Prostate gland (tissue), 2 donors: ENCODE data around the gene DOP1B. TPM values are rescaled to one million over a fixed set of nuclear protein-coding genes. Genes with fewer than 3 reads are reported as not detected.
"Not testable (repeated sequence)": the region's sequence is repeated elsewhere in the genome, so short reads cannot be mapped to it uniquely, and the experiment has no call there.

Source experiments
- DNase-seq: peaks from one replicate; pipeline ENCODE4 v3.0.0-alpha.2; 2019; ENCODE audit warnings: low spot score
- H3K27ac ChIP-seq, 2 donors: fragments of 200-600 bp; sonication (generic); 2 replicates each; pipeline ENCODE4 v1.5.1; 2017 to 2019
- H3K27me3 ChIP-seq: fragments of 200-600 bp; sonication (generic); replicated peaks from 2 replicates; pipeline ENCODE4 v1.5.1; 2019; ENCODE audit not compliant: insufficient read depth
- H3K36me3 ChIP-seq, 2 donors: fragments of 200-600 bp; sonication (generic); 1 replicate in 1 of 2; 2 replicates in 1 of 2; pipeline versions ENCODE4 v1.5.1 to v1.8.1; 2017 to 2019
- H3K4me1 ChIP-seq: fragments of 200-600 bp; sonication (generic); replicated peaks from 2 replicates; pipeline ENCODE4 v1.5.1; 2019
- H3K4me3 ChIP-seq, 2 donors: fragments of 200-600 bp; sonication (generic); 2 replicates each; pipeline ENCODE4 v1.5.1; 2017 to 2019
- H3K9me3 ChIP-seq: fragments of 200-600 bp; sonication (generic); 2 replicates; pipeline ENCODE4 v1.5.1; 2017
- CTCF ChIP-seq, 4 experiments: fragments of 200-600 bp in 2 of 4; fragments of 450-650 bp in 2 of 4; sonication (generic) in 2 of 4; IDR thresholded peaks; 1 replicate in 3 of 4; 2 replicates in 1 of 4; pipeline ENCODE4 v1.5.1; 2016 to 2019; ENCODE audit warnings: antibody characterized with exemption in 4 of 4, mild to moderate bottlenecking in 2 of 4, moderate library complexity in 2 of 4
- POLR2A ChIP-seq: fragments of 450-650 bp; IDR thresholded peaks from one replicate; pipeline ENCODE4 v1.6.1; 2016; ENCODE audit warnings: antibody characterized with exemption, mild to moderate bottlenecking
- POLR2AphosphoS5 ChIP-seq: sonication (generic); formaldehyde crosslinking; IDR thresholded peaks from one replicate; pipeline ENCODE4 v1.6.1; 2017; ENCODE audit warnings: antibody characterized with exemption
- WGBS: methylation state at CpG from one replicate; pipeline ENCODE4 v1.1.5; 2018; 5-methylcytosine and 5-hydroxymethylcytosine counted together
- intact Hi-C: fragments of 100-400 bp; cut with DNase I; formaldehyde crosslinking; loops from one replicate; pipeline ENCODE4 v1.14.2; 2022
- total RNA-seq, 2 donors: library from RNA; depleted of rRNA; stranded (reverse); fragments of >200 nt; gene quantifications; one replicate each; pipeline ENCODE4 v1.1.0, GENCODE V29; 2016

DOP1B gene
- total RNA-seq, 2 donors from 2014 or later: 28.4 to 93.3 TPM

GRCh38 chr21:36193200-36193599, 36.6 kb downstream of the DOP1B start:
- H3K27me3 ChIP-seq: no peaks in the 10 kb centered on the region
- DNase-seq: peak; percentile 36
- 39% methylated on average over 7 of the region's 7 CpGs for WGBS
- TF ChIP-seq POLR2AphosphoS5 (peak; percentile 31), CTCF (IDR thresholded peaks at IDR 0.05) (no peak)
- intact Hi-C loops: no loop called here
- no peaks in the 10 kb centered on the region for H3K9me3 ChIP-seq
- H3K36me3 ChIP-seq: no peaks in the 10 kb centered on the region
- H3K27ac ChIP-seq: peak overlapping the region; percentile 29 to 65
- peaks cover 6% of the 10 kb centered on the region for H3K4me1 ChIP-seq
- no peak overlapping the region for H3K4me3 ChIP-seq

- intact Hi-C loops: no loop called here
- 69% methylated on average over 3 of the region's 3 CpGs for WGBS
- no peak for DNase-seq
- Histone ChIP-seq H3K4me1 (peaks cover 6% of the 10 kb centered on the region), H3K27me3 (no peaks in the 10 kb centered on the region), H3K27ac (peak overlapping the region; percentile 29 to 65), H3K4me3 (no peak overlapping the region), H3K9me3 (no peaks in the 10 kb centered on the region), H3K36me3 (no peaks in the 10 kb centered on the region)
- TF ChIP-seq POLR2A (no peak), POLR2AphosphoS5 (peak; percentile 14), CTCF (IDR thresholded peaks at IDR 0.05) (no peak)
Measured at GRCh38 chr21:36194024-36194423, 37.4 kb downstream of the DOP1B start.

- intact Hi-C loops: no loop called here
- H3K27ac ChIP-seq: peak overlapping the region in 1 of 2 donors; percentile 46
- H3K9me3 ChIP-seq: no peaks in the 10 kb centered on the region
- no peak for DNase-seq
- no peak overlapping the region for H3K4me3 ChIP-seq
- H3K27me3 ChIP-seq: no peaks in the 10 kb centered on the region
- TF ChIP-seq POLR2A: no peak
- no peak for TF ChIP-seq CTCF (IDR thresholded peaks at IDR 0.05)
- no peak for TF ChIP-seq POLR2AphosphoS5
- 100% methylated on average over 1 of the region's 1 CpG for WGBS
- no peaks in the 10 kb centered on the region for H3K36me3 ChIP-seq
- H3K4me1 ChIP-seq: peaks cover 2% of the 10 kb centered on the region
Measured at GRCh38 chr21:36195613-36196012, 39.0 kb downstream of the DOP1B start.

- Histone ChIP-seq H3K27me3 (no peaks in the 10 kb centered on the region), H3K4me3 (no peak overlapping the region), H3K36me3 (no peaks in the 10 kb centered on the region), H3K27ac (peak overlapping the region; percentile 58 to 70), H3K4me1 (peaks cover 2% of the 10 kb centered on the region), H3K9me3 (no peaks in the 10 kb centered on the region)
- intact Hi-C loops: no loop called here
- WGBS: 46% methylated on average over 9 of the region's 9 CpGs
- DNase-seq: peak; percentile 60
- no peak for TF ChIP-seq CTCF (IDR thresholded peaks at IDR 0.05)
- peak; percentile 67 for TF ChIP-seq POLR2AphosphoS5
Measured at GRCh38 chr21:36199021-36199420, 42.4 kb downstream of the DOP1B start.

GRCh38 chr21:36199575-36199974, 43.0 kb downstream of the DOP1B start:
- H3K27ac ChIP-seq: peak overlapping the region; percentile 58 to 70
- H3K4me1 ChIP-seq, DNase-seq, H3K4me3 ChIP-seq, intact Hi-C loops, H3K27me3 ChIP-seq, H3K36me3 ChIP-seq, H3K9me3 ChIP-seq: not testable (repeated sequence)
- WGBS: 84% methylated on average over 5 of the region's 5 CpGs
